Osteocyte (in vitro differentiated cells): ENCODE measurements around the gene CNGB1. TPM values are rescaled to one million over a fixed set of nuclear protein-coding genes. Genes with fewer than 3 reads are reported as not detected.

ENCODE experiments used
- DNase-seq: peaks from one replicate; pipeline ENCODE4 v3.0.0; 2021; ENCODE audit warnings: mixed read lengths; ENCODE audit not compliant: unreplicated experiment; ENCODE audit errors: extremely low spot score
- H3K27ac Mint-ChIP-seq: one replicate; pipeline ENCODE4 v1.8.0; 2021; ENCODE audit warnings: mild to moderate bottlenecking, mixed read lengths; ENCODE audit not compliant: unreplicated experiment
- H3K27me3 Mint-ChIP-seq: one replicate; pipeline ENCODE4 v1.8.0; 2021; ENCODE audit warnings: mixed read lengths; ENCODE audit not compliant: unreplicated experiment
- H3K36me3 Mint-ChIP-seq: one replicate; pipeline ENCODE4 v1.8.0; 2021; ENCODE audit warnings: mixed read lengths; ENCODE audit not compliant: unreplicated experiment
- H3K4me1 Mint-ChIP-seq: one replicate; pipeline ENCODE4 v1.8.0; 2021; ENCODE audit warnings: mixed read lengths; ENCODE audit not compliant: unreplicated experiment
- H3K4me3 Mint-ChIP-seq: one replicate; pipeline ENCODE4 v1.8.0; 2021; ENCODE audit warnings: mild to moderate bottlenecking, moderate library complexity, mixed read lengths; ENCODE audit not compliant: unreplicated experiment
- H3K9me3 Mint-ChIP-seq: one replicate; pipeline ENCODE4 v1.8.0; 2021; ENCODE audit warnings: mixed read lengths; ENCODE audit not compliant: unreplicated experiment
- CTCF ChIP-seq: fragments of 200-600 bp; sonication (generic); IDR thresholded peaks from 2 replicates; pipeline ENCODE4 v1.5.0; 2021; ENCODE audit warnings: antibody characterized with exemption, mild to moderate bottlenecking, moderate library complexity
- total RNA-seq: library from RNA; stranded (reverse); gene quantifications from 2 replicates; pipeline ENCODE4 v1.2.1, GENCODE V29; 2021

CNGB1 gene
- total RNA-seq, 1 donor from 2014 or later, result not detected

- Mint-ChIP-seq H3K4me1 (peaks cover 4% of the 10 kb centered on the region), H3K27me3 (peaks cover 28% of the 10 kb centered on the region), H3K36me3 (no peaks in the 10 kb centered on the region), H3K9me3 (no peaks in the 10 kb centered on the region), H3K27ac (no peak overlapping the region), H3K4me3 (no peak overlapping the region)
- no peak for DNase-seq
- TF ChIP-seq CTCF, result no peak
Observed at GRCh38 chr16:57925310-57925709, 45.6 kb downstream of the CNGB1 start.

- no peak for DNase-seq
- no peak for TF ChIP-seq CTCF
- Mint-ChIP-seq H3K27ac (no peak overlapping the region), H3K9me3 (no peaks in the 10 kb centered on the region), H3K4me1 (peaks cover 4% of the 10 kb centered on the region), H3K27me3 (peaks cover 26% of the 10 kb centered on the region), H3K4me3 (no peak overlapping the region), H3K36me3 (no peaks in the 10 kb centered on the region)
Observed at GRCh38 chr16:57924514-57924913, 46.4 kb downstream of the CNGB1 start.

- H3K4me1 Mint-ChIP-seq, result peaks cover 4% of the 10 kb centered on the region
- no peak for TF ChIP-seq CTCF
Observed at GRCh38 chr16:57923841-57924240, 47.1 kb downstream of the CNGB1 start.

GRCh38 chr16:57923418-57923817 is 47.5 kb downstream of the CNGB1 start:
- no peaks in the 10 kb centered on the region for H3K9me3 Mint-ChIP-seq
- peaks cover 19% of the 10 kb centered on the region for H3K27me3 Mint-ChIP-seq
- no peak overlapping the region for H3K27ac Mint-ChIP-seq
- H3K4me3 Mint-ChIP-seq, result no peak overlapping the region
- no peaks in the 10 kb centered on the region for H3K36me3 Mint-ChIP-seq
- TF ChIP-seq CTCF, result no peak
- DNase-seq, result no peak
- H3K4me1 Mint-ChIP-seq, result peaks cover 4% of the 10 kb centered on the region

More at GRCh38 chr16:57923841-57924240, 47.1 kb downstream of the CNGB1 start:
- no peak for DNase-seq
- H3K27me3 Mint-ChIP-seq, result peaks cover 22% of the 10 kb centered on the region
- no peaks in the 10 kb centered on the region for H3K36me3 Mint-ChIP-seq
- H3K9me3 Mint-ChIP-seq, result no peaks in the 10 kb centered on the region
- no peak overlapping the region for H3K27ac Mint-ChIP-seq
- H3K4me3 Mint-ChIP-seq, result no peak overlapping the region

- Mint-ChIP-seq H3K9me3 (no peaks in the 10 kb centered on the region), H3K27me3 (peaks cover 13% of the 10 kb centered on the region), H3K4me1 (peaks cover 4% of the 10 kb centered on the region), H3K27ac (no peak overlapping the region), H3K36me3 (no peaks in the 10 kb centered on the region), H3K4me3 (no peak overlapping the region)
- no peak for TF ChIP-seq CTCF
- DNase-seq, result no peak
Observed at GRCh38 chr16:57920880-57921229, 50.1 kb downstream of the CNGB1 start.
